GM23338 (cell line): ENCODE results near the gene FAM177A1. TPM values are rescaled to one million over a fixed set of nuclear protein-coding genes. Genes with fewer than 3 reads are reported as not detected.

Source experiments
- CREB1 ChIP-seq: fragments of 250-450 bp; sonication (Bioruptor Pico); IDR thresholded peaks from 2 replicates; pipeline ENCODE4 v1.5.0; 2020; ENCODE audit warnings: low read depth, mild to moderate bottlenecking, moderate library complexity
- ETS1 ChIP-seq: IDR thresholded peaks from 2 replicates; pipeline ENCODE4 v1.6.1; 2016; ENCODE audit warnings: antibody characterized with exemption
- EZH2phosphoT487 ChIP-seq: fragments of 200-600 bp; sonication (generic); IDR thresholded peaks from one replicate; pipeline ENCODE4 v1.8.1; 2018; ENCODE audit warnings: antibody characterized with exemption; ENCODE audit not compliant: unreplicated experiment
- JUNB ChIP-seq: IDR thresholded peaks from one replicate; pipeline ENCODE4 v1.6.1; 2016; ENCODE audit warnings: antibody characterized with exemption; ENCODE audit not compliant: unreplicated experiment
- NANOG ChIP-seq: IDR thresholded peaks from 2 replicates; pipeline ENCODE4 v1.6.1; 2016; ENCODE audit warnings: antibody characterized with exemption, borderline replicate concordance
- POLR2AphosphoS5 ChIP-seq: IDR thresholded peaks from 2 replicates; pipeline ENCODE4 v1.6.1; 2016; ENCODE audit warnings: antibody characterized with exemption, low read depth
- REST ChIP-seq: IDR thresholded peaks from one replicate; pipeline ENCODE4 v1.6.1; 2018; ENCODE audit warnings: antibody characterized with exemption; ENCODE audit not compliant: unreplicated experiment
- STAT1 ChIP-seq: IDR thresholded peaks from one replicate; pipeline ENCODE4 v1.6.1; 2016; ENCODE audit warnings: antibody characterized with exemption; ENCODE audit not compliant: unreplicated experiment
- ZNF114 ChIP-seq: fragments of 250-450 bp; sonication (Bioruptor Pico); IDR thresholded peaks from 2 replicates; pipeline ENCODE4 v1.5.0; 2020; ENCODE audit warnings: mild to moderate bottlenecking, moderate library complexity
- ZNF331 ChIP-seq: fragments of 250-450 bp; sonication (Bioruptor Pico); IDR thresholded peaks from 2 replicates; pipeline ENCODE4 v1.5.0; 2020; ENCODE audit warnings: low read depth, mild to moderate bottlenecking, moderate library complexity
- ZNF462 ChIP-seq: fragments of 250-450 bp; sonication (Bioruptor Pico); IDR thresholded peaks from 2 replicates; pipeline ENCODE4 v1.5.0; 2020; ENCODE audit warnings: mild to moderate bottlenecking, moderate library complexity
- polyA plus RNA-seq: library from polyadenylated mRNA; unstranded; fragments of >200 nt; fragmentation: Nextera tagmentation; extraction: Ambion mirVana; gene quantifications from 2 replicates; pipeline ENCODE4 v1.2.1, GENCODE V29; 2016
- total RNA-seq: library from RNA; depleted of rRNA; stranded (reverse); fragments of >200 nt; shearing (Covaris generic); gene quantifications from 2 replicates; pipeline ENCODE4 v1.2.3, GENCODE V29; 2014

The FAM177A1 gene
- total and polyA plus RNA-seq, 2 experiments from 2014 or later: 22.8 to 72.5 TPM

GRCh38 chr14:35068238-35069012, 22.4 kb downstream of the FAM177A1 start (continued):
- TF ChIP-seq ZNF462 (CRISPR knock-in tag) (no peak), ZNF331 (CRISPR knock-in tag) (no peak), NANOG (no peak), ETS1 (no peak), STAT1 (no peak), ZNF114 (CRISPR knock-in tag) (no peak), JUNB (no peak), POLR2AphosphoS5 (no peak), CREB1 (no peak), REST (no peak), EZH2phosphoT487 (no peak)
